SK-N-SH treated with all-trans-retinoic acid at 6 μM for 48 hours (cell line): ENCODE measurements around the gene PALLD.

Source experiments
- ATAC-seq: fragments of 200-7000 bp; cut with Tn5 transposase; 3 replicates; pipeline ENCODE4 v1.9.1; 2020; ENCODE audit warnings: mild to moderate bottlenecking, moderate library complexity
- ARNTL ChIP-seq: fragments of 450-650 bp; formaldehyde crosslinking; IDR thresholded peaks from 2 replicates; pipeline ENCODE4 v1.5.0; 2020; ENCODE audit warnings: low read depth, mild to moderate bottlenecking, moderate library complexity, borderline replicate concordance
- BACH2 ChIP-seq: fragments of 250-450 bp; sonication (Bioruptor Pico); IDR thresholded peaks from 2 replicates; pipeline ENCODE4 v1.9.0; 2021; ENCODE audit warnings: mild to moderate bottlenecking, borderline replicate concordance
- CREB5 ChIP-seq: fragments of 250-450 bp; sonication (Bioruptor Pico); IDR thresholded peaks from 2 replicates; pipeline ENCODE4 v1.5.1; 2020; ENCODE audit warnings: low read depth, mild to moderate bottlenecking, moderate library complexity
- CSDC2 ChIP-seq: fragments of 250-450 bp; sonication (Bioruptor Pico); IDR thresholded peaks from 2 replicates; pipeline ENCODE4 v1.5.0; 2020; ENCODE audit warnings: mild to moderate bottlenecking, moderate library complexity
- CSRNP3 ChIP-seq: fragments of 250-450 bp; sonication (Bioruptor Pico); IDR thresholded peaks from 2 replicates; pipeline ENCODE4 v1.5.1; 2021; ENCODE audit warnings: mild to moderate bottlenecking, moderate library complexity
- ESRRG ChIP-seq: fragments of 250-450 bp; sonication (Bioruptor Pico); IDR thresholded peaks from 2 replicates; pipeline ENCODE4 v1.6.1; 2021; ENCODE audit warnings: mild to moderate bottlenecking
- GLIS3 ChIP-seq: fragments of 250-450 bp; sonication (Bioruptor Pico); IDR thresholded peaks from 2 replicates; pipeline ENCODE4 v1.5.0; 2020; ENCODE audit warnings: mild to moderate bottlenecking, moderate library complexity
- ISL1 ChIP-seq: fragments of 250-450 bp; sonication (Bioruptor Pico); IDR thresholded peaks from 2 replicates; pipeline ENCODE4 v2.1.2; 2022; ENCODE audit warnings: mild to moderate bottlenecking, moderate library complexity
- OSR1 ChIP-seq: fragments of 250-450 bp; sonication (Bioruptor Pico); IDR thresholded peaks from 2 replicates; pipeline ENCODE4 v1.8.0; 2022; ENCODE audit warnings: moderate library complexity, mild to moderate bottlenecking, inconsistent platforms
- PATZ1 ChIP-seq: fragments of 250-450 bp; sonication (Bioruptor Pico); IDR thresholded peaks from 2 replicates; pipeline ENCODE4 v1.8.0; 2020; ENCODE audit warnings: mild to moderate bottlenecking, moderate library complexity, borderline replicate concordance
- PPARA ChIP-seq: fragments of 250-450 bp; sonication (Bioruptor Pico); IDR thresholded peaks from 2 replicates; pipeline ENCODE4 v1.5.0; 2020; ENCODE audit warnings: mild to moderate bottlenecking, borderline replicate concordance
- RARB ChIP-seq: fragments of 250-450 bp; sonication (Bioruptor Pico); IDR thresholded peaks from 2 replicates; pipeline ENCODE4 v1.8.0; 2021; ENCODE audit warnings: mild to moderate bottlenecking, moderate library complexity
- SNAI2 ChIP-seq: fragments of 250-450 bp; sonication (Bioruptor Pico); IDR thresholded peaks from 2 replicates; pipeline ENCODE4 v1.5.0; 2020; ENCODE audit warnings: mild to moderate bottlenecking, moderate library complexity
- TCF4 ChIP-seq: fragments of 250-450 bp; sonication (Bioruptor Pico); IDR thresholded peaks from 2 replicates; pipeline ENCODE4 v1.8.0; 2021; ENCODE audit warnings: mild to moderate bottlenecking, moderate library complexity, borderline replicate concordance
- TOX ChIP-seq: fragments of 250-450 bp; sonication (Bioruptor Pico); IDR thresholded peaks from 2 replicates; pipeline ENCODE4 v1.8.0; 2021; ENCODE audit warnings: mild to moderate bottlenecking, moderate library complexity, borderline replicate concordance
- ZC3H10 ChIP-seq: fragments of 250-450 bp; sonication (Bioruptor Pico); IDR thresholded peaks from 2 replicates; pipeline ENCODE4 v1.5.1; 2021; ENCODE audit warnings: mild to moderate bottlenecking, moderate library complexity
- ZFP3 ChIP-seq: fragments of 250-450 bp; sonication (Bioruptor Pico); IDR thresholded peaks from 2 replicates; pipeline ENCODE4 v1.5.0; 2020; ENCODE audit warnings: mild to moderate bottlenecking, moderate library complexity
- ZFP30 ChIP-seq: fragments of 450-650 bp; formaldehyde crosslinking; IDR thresholded peaks from 2 replicates; pipeline ENCODE4 v1.5.0; 2022; ENCODE audit warnings: mild to moderate bottlenecking, moderate library complexity
- ZNF565 ChIP-seq: fragments of 450-650 bp; formaldehyde crosslinking; conservative IDR thresholded peaks from 2 replicates; pipeline ENCODE4 v1.5.0; 2020; ENCODE audit warnings: low read depth, mild to moderate bottlenecking, moderate library complexity
- ZNF70 ChIP-seq: fragments of 450-650 bp; formaldehyde crosslinking; IDR thresholded peaks from 2 replicates; pipeline ENCODE4 v1.5.0; 2020; ENCODE audit warnings: mild to moderate bottlenecking, moderate library complexity
- ZNF8 ChIP-seq: fragments of 450-650 bp; formaldehyde crosslinking; IDR thresholded peaks from 2 replicates; pipeline ENCODE4 v1.5.0; 2020; ENCODE audit warnings: mild to moderate bottlenecking, moderate library complexity
- TF ChIP-seq, protein P1 (sequence below): fragments of 250-450 bp; sonication (Bioruptor Pico); IDR thresholded peaks from 2 replicates; pipeline ENCODE4 v1.8.0; 2021; ENCODE audit warnings: low read depth, mild to moderate bottlenecking, moderate library complexity, borderline replicate concordance

The PALLD gene

GRCh38 chr4:168537571-168537970 lies 40.7 kb downstream of the PALLD start:
- no peak for TF ChIP-seq ZC3H10 (CRISPR knock-in tag)
- TF ChIP-seq RARB (CRISPR knock-in tag) = no peak
- no peak for TF ChIP-seq ZNF70 (CRISPR knock-in tag)
- TF ChIP-seq ARNTL (CRISPR knock-in tag) = no peak
- TF ChIP-seq TCF4 = no peak
- no peak for TF ChIP-seq BACH2 (CRISPR knock-in tag)
- TF ChIP-seq, protein P1, sequence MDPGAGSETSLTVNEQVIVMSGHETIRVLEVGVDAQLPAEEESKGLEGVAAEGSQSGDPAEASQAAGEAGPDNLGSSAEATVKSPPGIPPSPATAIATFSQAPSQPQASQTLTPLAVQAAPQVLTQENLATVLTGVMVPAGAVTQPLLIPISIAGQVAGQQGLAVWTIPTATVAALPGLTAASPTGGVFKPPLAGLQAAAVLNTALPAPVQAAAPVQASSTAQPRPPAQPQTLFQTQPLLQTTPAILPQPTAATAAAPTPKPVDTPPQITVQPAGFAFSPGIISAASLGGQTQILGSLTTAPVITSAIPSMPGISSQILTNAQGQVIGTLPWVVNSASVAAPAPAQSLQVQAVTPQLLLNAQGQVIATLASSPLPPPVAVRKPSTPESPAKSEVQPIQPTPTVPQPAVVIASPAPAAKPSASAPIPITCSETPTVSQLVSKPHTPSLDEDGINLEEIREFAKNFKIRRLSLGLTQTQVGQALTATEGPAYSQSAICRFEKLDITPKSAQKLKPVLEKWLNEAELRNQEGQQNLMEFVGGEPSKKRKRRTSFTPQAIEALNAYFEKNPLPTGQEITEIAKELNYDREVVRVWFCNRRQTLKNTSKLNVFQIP (CRISPR knock-in tag) = no peak
- TF ChIP-seq ISL1 = no peak
- no peak for TF ChIP-seq CSDC2
- TF ChIP-seq ZNF8 (CRISPR knock-in tag) = no peak
- no peak for TF ChIP-seq PATZ1
- no peak for ATAC-seq

DNA sequence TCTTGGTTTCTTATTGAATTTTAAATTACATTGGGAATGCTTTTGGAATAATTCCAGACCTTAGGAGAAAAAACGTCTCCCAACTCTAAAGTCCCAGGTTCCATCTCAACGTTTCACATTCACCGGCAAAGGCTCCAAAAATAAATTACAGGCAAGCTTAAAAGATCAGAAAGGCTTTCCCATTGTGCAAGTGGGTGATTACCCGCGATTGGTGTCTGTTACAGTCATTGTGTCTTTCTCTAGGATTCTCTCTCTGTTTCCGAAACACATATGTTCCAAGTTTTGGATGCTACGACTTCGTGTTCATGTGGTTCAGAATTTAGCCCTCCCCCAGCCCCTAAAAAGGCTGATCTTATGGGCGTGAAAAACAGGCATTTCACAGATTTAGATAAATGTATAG lies 41.8 kb downstream of the PALLD start:
- ATAC-seq = no peak
- TF ChIP-seq BACH2 (CRISPR knock-in tag) = no peak
- TF ChIP-seq ZNF565 = no peak
- no peak for TF ChIP-seq CSRNP3 (CRISPR knock-in tag)
- TF ChIP-seq ZFP30 (CRISPR knock-in tag) = no peak
- no peak for TF ChIP-seq ZNF8 (CRISPR knock-in tag)
- no peak for TF ChIP-seq PATZ1
- TF ChIP-seq ZC3H10 (CRISPR knock-in tag) = no peak
- TF ChIP-seq TOX (CRISPR knock-in tag) = no peak
- TF ChIP-seq ESRRG (CRISPR knock-in tag) = no peak
- TF ChIP-seq CREB5 (CRISPR knock-in tag) = no peak
- TF ChIP-seq SNAI2 (CRISPR knock-in tag) = no peak
- no peak for TF ChIP-seq TCF4
- TF ChIP-seq ZNF70 (CRISPR knock-in tag) = no peak
- TF ChIP-seq, protein P1 (CRISPR knock-in tag) = no peak
- no peak for TF ChIP-seq PPARA (CRISPR knock-in tag)
- TF ChIP-seq GLIS3 (CRISPR knock-in tag) = no peak
- TF ChIP-seq OSR1 = no peak
- TF ChIP-seq ARNTL (CRISPR knock-in tag) = no peak
- TF ChIP-seq RARB (CRISPR knock-in tag) = no peak
- TF ChIP-seq, all 23 proteins: peak for 0

DNA sequence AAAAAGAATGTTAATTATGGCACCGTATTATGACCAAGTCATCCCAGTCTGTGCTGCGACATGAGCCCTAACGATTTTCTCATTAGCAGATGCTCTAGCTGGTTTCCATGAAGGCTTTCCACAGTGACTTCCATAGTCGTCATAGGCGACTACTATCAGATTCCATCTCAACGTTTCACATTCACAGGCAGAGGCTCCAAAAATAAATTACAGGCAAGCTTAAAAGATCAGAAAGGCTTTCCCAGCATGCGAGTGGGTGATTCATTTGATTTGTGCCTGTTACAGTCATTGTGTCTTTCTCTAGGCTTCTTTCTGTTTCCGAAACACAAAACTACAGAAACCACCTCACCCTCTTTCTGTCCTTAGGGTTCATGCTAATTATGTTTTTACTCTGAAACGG lies 43.2 kb downstream of the PALLD start:
- peak; percentile 89 for ATAC-seq
- TF ChIP-seq ISL1 = peak; percentile 66
- TF ChIP-seq TCF4 = no peak
- no peak for TF ChIP-seq RARB (CRISPR knock-in tag)
- 0 out of 2 replicates have a peak, but pooled peaks have one; percentile 16 for TF ChIP-seq ZC3H10 (CRISPR knock-in tag)
- TF ChIP-seq ZFP3 = peak; percentile 55; the same call in 1 of the 2 replicates
